GM12874 (cell line): ENCODE data around the gene FNDC3B.

Experiments used
- TF ChIP-seq, protein P1 (sequence below): IDR thresholded peaks from 2 replicates; pipeline ENCODE4 v1.5.1; 2011; ENCODE audit warnings: low read depth, mild to moderate bottlenecking, control low read depth, low read length, moderate library complexity; ENCODE audit not compliant: insufficient read depth

FNDC3B gene

DNA sequence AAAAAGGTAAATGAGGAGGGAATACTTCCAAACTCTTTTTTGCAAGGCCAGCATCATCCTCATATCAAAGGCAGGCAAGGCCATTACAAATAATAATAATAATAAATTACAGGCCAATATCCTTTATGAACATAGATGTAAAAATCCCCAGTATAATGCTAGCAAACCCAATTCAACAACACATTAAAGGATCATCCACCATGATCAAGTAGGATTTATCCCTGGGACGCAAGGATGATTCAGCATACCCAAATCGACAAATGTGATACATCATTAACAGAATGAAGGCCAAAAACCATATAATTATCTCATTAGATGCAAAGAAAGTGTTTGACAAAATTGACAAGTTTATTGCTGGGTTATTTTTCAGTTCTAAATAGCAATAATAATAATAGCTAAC is 355.3 kb downstream of the FNDC3B start:
- TF ChIP-seq, protein P1, sequence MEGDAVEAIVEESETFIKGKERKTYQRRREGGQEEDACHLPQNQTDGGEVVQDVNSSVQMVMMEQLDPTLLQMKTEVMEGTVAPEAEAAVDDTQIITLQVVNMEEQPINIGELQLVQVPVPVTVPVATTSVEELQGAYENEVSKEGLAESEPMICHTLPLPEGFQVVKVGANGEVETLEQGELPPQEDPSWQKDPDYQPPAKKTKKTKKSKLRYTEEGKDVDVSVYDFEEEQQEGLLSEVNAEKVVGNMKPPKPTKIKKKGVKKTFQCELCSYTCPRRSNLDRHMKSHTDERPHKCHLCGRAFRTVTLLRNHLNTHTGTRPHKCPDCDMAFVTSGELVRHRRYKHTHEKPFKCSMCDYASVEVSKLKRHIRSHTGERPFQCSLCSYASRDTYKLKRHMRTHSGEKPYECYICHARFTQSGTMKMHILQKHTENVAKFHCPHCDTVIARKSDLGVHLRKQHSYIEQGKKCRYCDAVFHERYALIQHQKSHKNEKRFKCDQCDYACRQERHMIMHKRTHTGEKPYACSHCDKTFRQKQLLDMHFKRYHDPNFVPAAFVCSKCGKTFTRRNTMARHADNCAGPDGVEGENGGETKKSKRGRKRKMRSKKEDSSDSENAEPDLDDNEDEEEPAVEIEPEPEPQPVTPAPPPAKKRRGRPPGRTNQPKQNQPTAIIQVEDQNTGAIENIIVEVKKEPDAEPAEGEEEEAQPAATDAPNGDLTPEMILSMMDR, result no peak

DNA sequence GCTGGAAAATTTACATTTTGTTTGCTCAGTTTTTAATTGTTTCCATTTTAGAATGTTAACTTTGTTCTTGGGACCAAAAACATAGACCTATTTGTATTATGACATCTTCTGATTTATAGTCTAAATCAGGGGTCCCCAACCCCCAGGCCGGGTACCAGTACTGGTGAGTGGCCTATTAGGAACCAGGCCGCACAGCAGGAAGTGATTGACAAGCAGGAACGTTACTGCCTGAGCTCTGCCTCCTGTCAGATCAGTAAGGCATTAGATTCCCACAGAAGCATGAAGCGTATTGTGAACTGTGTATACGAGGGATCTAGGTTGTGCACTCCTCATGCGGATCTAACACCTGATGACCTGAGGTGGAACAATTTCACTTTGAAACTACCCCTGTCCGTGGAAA is 357.0 kb downstream of the FNDC3B start:
- TF ChIP-seq, protein P1, result no peak

DNA sequence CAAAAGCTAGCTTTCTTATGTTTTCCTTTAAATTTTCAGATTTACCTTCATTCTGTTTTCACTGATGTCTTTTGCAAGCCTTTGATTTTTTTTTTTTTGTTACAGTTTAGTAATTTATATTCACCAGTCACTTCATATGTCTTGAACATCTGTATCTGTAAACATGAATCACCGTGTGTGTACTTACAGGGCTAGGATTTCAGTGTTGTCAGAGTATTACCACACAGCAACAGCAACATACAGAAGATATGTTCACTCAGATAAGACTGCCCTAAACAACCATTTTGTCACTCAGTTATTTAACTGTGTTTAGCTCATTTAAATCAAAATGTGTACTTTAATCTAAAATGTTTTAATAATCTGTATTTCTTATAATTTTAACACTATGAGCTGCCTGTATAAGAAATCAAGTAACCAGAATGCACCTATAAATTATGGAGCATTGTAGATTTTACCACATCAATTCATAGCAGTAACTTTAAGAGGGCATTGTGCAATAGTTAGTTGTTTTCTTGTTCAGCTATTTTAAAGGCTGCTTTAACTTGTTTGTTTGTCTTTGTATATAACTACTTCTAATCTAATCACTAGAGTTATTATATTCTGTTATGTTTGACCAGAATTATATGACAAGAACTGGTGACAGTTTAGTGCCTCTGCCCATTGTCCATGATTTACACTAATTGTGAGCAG is 358.5 kb downstream of the FNDC3B start:
- TF ChIP-seq, protein P1, result no peak

DNA sequence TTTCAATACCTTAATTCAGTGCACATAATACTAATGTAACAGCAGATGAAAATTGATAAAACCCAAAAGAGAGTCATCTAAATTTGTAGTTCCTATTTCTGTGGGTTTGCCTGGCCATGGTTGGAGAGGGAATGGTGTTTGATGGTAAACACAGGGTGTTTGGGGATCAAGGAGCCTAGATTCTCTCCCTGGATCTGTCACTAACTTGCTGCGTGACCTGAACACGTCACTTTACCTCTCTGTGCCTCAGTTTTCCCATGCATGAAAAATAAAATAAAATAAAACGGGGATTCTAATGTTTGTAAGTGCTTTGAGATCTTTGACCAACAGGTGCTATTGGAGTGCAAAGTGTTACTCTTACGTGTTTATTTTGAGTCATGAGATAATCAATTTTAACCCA is 359.1 kb downstream of the FNDC3B start:
- TF ChIP-seq, protein P1, result no peak

DNA sequence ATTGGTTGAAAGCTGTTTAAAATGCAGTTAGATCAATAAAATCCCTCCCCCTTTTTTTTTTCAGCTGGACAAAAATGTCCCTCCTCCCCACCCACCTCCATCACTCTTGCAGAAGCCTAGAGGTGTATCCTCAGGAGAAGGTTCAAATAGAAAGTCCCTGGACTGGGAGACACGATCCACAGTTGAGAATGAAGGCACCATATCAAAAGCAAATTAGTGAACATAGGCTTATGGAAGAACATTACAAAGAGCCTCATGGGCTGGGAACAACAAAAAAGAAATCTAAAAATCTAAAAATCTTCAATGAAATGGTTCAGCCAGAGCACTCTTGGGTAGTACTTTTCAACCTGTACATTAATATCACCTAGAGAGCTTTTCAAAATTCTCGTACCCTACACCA is 362.7 kb downstream of the FNDC3B start:
- TF ChIP-seq, protein P1, result no peak

DNA sequence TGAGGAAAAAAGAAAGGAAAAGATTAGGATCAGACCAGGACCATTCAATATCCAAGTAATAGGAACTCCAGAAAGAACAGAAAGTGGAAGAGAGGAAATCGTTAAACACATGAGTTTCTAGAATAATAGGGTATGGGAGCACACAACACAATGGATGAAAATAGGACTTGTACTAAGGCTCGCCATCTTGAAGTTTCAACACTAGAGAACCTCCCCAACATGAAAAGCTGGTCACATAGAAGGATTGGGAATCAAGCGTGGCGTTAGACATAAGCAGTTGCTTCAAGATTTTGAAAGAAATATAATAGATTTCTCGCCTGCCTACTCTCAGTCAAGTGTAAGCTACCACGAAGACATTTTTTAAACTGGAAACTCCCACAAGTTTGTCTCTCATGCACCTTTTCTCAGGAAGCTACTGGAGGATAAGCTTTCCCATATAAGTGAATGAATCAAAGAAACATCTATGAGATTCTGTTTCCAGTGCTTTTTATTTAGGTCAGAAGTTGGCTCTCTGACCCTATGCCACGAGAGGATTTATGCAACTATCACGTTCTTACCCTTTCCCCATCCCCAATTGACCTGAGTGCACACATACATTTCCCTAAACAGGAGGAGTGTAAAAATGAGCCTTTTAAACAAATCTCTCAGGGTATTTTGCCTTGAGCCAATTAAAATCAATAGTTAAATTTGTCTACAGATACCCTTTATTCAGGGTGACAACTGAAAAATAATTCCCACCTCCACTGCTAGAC is 363.7 kb downstream of the FNDC3B start:
- TF ChIP-seq, protein P1, result no peak

DNA sequence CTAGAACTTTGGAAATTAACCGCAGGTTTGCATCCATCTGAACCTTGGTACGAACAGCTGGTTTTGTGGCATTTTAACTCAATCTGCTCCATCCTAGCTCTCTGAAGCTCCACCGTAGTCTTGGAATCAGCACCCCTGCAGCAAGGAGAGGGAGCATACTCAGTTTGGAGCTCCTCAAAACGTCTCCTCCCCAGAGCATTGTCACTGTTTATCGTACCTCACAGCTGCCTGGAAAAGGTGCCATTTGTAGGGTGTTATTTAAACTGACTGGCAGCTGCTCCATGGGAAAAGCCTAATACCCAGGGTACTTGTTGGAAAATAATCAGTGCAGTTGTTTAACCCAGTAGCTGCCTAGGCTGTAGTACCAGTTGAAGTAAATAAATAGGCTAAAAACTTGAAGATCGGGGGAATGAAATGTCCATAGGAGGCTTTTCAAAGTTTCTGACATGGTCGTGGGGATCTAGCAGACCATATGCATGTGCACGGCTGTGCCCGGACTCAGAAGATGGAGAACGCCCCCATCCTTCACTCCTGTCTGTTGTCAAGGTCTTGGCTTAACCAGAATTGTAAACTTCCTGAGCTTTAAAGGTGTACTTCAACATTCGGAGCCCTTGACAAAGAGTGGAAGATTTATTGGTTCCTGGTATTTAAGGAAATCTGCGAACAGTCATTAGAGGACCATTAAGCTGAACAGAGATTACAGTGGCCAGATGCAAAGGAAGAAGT is 365.0 kb downstream of the FNDC3B start:
- TF ChIP-seq, protein P1, result no peak
